Measurements from ENCODE around the gene PDE6G.
A peak's percentile ranks its signal among the peaks of the same experiment; 100 is the strongest.

Gene PDE6G

DNA sequence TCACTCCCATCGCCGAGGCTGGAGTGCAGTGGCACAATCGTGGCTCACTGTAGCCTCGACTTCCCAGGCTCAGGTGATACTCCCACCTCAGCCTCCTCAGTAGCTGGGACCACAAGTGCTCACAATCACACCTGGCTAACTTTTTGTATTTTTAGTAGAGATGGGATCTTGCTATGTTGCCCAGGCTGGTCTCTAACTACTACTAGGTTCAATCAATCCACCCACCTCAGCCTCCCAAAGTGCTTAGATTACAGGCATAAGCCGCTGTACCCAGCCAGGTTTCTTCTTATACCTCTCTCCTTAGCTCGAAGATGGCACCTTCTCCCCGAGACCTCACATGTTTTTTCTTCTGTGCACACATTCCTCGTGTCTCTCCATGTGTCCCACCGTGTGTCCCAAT is 16.3 kb downstream of the PDE6G start:
- peaks cover 6% of the 10 kb centered on the region for H3K4me1 ChIP-seq (ENCODE audit: insufficient read depth, low read length, poor library complexity, severe bottlenecking)
- H2AFZ ChIP-seq (ENCODE audit: low read length): no peak overlapping the region
- H3K9ac ChIP-seq (ENCODE audit: low read depth, low read length, poor library complexity, severe bottlenecking): no peak overlapping the region
- no peak overlapping the region for H3K4me2 ChIP-seq (ENCODE audit: low read depth, low read length, poor library complexity, severe bottlenecking)
- H3K36me3 ChIP-seq (ENCODE audit: insufficient read depth, low read length): no peaks in the 10 kb centered on the region
- no peak overlapping the region for H3K4me3 ChIP-seq (ENCODE audit: low read length, poor library complexity, severe bottlenecking)
- H3K79me2 ChIP-seq (ENCODE audit: insufficient read depth, low read length): peaks cover 18% of the 10 kb centered on the region
- no peaks in the 10 kb centered on the region for H3K9me2 ChIP-seq (replicated peaks; ENCODE audit: low read depth, low read length)
- H4K20me1 ChIP-seq (ENCODE audit: insufficient read depth, low read length, poor library complexity, severe bottlenecking): peaks cover 16% of the 10 kb centered on the region
- no peaks in the 10 kb centered on the region for H3K27me3 ChIP-seq (ENCODE audit: insufficient read depth, low read length, poor library complexity, severe bottlenecking)
- H3F3A ChIP-seq (ENCODE audit: low read depth): no peaks in the 10 kb centered on the region
- TF ChIP-seq, protein P1, sequence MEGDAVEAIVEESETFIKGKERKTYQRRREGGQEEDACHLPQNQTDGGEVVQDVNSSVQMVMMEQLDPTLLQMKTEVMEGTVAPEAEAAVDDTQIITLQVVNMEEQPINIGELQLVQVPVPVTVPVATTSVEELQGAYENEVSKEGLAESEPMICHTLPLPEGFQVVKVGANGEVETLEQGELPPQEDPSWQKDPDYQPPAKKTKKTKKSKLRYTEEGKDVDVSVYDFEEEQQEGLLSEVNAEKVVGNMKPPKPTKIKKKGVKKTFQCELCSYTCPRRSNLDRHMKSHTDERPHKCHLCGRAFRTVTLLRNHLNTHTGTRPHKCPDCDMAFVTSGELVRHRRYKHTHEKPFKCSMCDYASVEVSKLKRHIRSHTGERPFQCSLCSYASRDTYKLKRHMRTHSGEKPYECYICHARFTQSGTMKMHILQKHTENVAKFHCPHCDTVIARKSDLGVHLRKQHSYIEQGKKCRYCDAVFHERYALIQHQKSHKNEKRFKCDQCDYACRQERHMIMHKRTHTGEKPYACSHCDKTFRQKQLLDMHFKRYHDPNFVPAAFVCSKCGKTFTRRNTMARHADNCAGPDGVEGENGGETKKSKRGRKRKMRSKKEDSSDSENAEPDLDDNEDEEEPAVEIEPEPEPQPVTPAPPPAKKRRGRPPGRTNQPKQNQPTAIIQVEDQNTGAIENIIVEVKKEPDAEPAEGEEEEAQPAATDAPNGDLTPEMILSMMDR (conservative IDR thresholded peaks at IDR 0.05; ENCODE audit: low read length): no peak
- TF ChIP-seq EZH2phosphoT487 (IDR thresholded peaks at IDR 0.05; ENCODE audit: borderline replicate concordance): no peak
- no peaks in the 10 kb centered on the region for H3K9me3 ChIP-seq (ENCODE audit: insufficient read depth, low read depth, low read length)

GRCh38 chr17:81638683-81639082 is 17.7 kb downstream of the PDE6G start:
- H3K4me1 ChIP-seq (ENCODE audit: insufficient read depth, low read length, poor library complexity, severe bottlenecking): peaks cover 11% of the 10 kb centered on the region
- no peak overlapping the region for H3K4me2 ChIP-seq (ENCODE audit: low read depth, low read length, poor library complexity, severe bottlenecking)
- TF ChIP-seq, protein P1 (conservative IDR thresholded peaks at IDR 0.05; ENCODE audit: low read length): no peak
- no peak for TF ChIP-seq EZH2phosphoT487 (IDR thresholded peaks at IDR 0.05; ENCODE audit: borderline replicate concordance)
- no peaks in the 10 kb centered on the region for H3K9me2 ChIP-seq (replicated peaks; ENCODE audit: low read depth, low read length)
- no peaks in the 10 kb centered on the region for H3K36me3 ChIP-seq (ENCODE audit: insufficient read depth, low read length)
- H3K9ac ChIP-seq (ENCODE audit: low read depth, low read length, poor library complexity, severe bottlenecking): no peak overlapping the region
- peaks cover 22% of the 10 kb centered on the region for H4K20me1 ChIP-seq (ENCODE audit: insufficient read depth, low read length, poor library complexity, severe bottlenecking)
- peaks cover 31% of the 10 kb centered on the region for H3K79me2 ChIP-seq (ENCODE audit: insufficient read depth, low read length)
- H3K27me3 ChIP-seq (ENCODE audit: insufficient read depth, low read length, poor library complexity, severe bottlenecking): no peaks in the 10 kb centered on the region
- H3K4me3 ChIP-seq (ENCODE audit: low read length, poor library complexity, severe bottlenecking): no peak overlapping the region
- no peaks in the 10 kb centered on the region for H3K9me3 ChIP-seq (ENCODE audit: insufficient read depth, low read depth, low read length)
- H3F3A ChIP-seq (ENCODE audit: low read depth): no peaks in the 10 kb centered on the region
- no peak overlapping the region for H2AFZ ChIP-seq (ENCODE audit: low read length)

DNA sequence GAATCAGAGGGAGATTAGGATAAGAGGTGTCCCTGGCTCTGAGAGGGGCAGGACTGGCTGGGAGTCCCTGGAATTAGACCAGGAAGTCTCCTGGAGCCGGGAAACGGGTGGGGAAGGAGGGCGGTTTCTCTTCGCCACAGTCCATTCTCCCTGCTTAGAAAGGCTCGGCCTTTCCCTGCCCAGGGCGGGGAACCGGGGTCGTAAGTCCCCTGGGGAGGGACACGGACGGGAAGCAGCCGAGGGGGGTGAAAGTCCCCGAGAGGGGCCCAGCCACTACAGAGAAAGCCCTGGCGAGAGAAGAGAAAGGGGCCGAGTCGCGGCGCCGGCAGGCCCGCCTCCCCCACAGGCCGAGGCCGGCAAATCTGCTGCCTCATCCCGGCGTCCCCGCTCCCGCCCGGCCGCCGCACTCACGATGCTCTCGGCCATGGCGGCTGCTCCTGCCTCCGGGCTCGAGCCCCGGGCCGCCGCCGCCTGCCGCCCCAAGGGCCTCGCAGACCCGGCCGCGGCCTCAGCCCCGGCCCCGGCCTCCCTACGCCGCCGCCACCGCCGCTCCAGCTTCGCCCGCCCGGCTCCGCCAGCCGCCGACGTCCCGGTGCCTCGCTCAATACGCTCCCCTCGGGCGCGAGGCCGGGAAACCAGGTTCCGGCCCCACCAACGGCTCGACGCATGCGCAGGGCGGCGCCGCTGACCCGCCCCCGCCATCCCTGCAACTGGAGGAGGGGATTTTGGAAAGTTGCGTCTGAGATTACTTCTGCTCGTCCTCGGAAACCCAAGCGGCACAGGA is 19.6 kb downstream of the PDE6G start, which contains the start of the genes NPLOC4 and TSPAN10:
Gene NPLOC4 (minus strand): TSS at position 608 of the 784 bp plus-strand sequence. CDS start 182 bp downstream, at position 426.
Gene TSPAN10 (plus strand): TSS at position 692 of the 784 bp plus-strand sequence. CDS start 5,217 bp downstream, outside the sequence.
- Histone ChIP-seq H3K4me3 (ENCODE audit: low read length, poor library complexity, severe bottlenecking) (peak within 1 kb of the TSS; percentile 93), H3K9me2 (replicated peaks; ENCODE audit: low read depth, low read length) (no peaks in the 10 kb centered on the region), H3K4me2 (ENCODE audit: low read depth, low read length, poor library complexity, severe bottlenecking) (peak within 1 kb of the TSS; percentile 76), H3K27me3 (ENCODE audit: insufficient read depth, low read length, poor library complexity, severe bottlenecking) (no peaks in the 10 kb centered on the region), H3K4me1 (ENCODE audit: insufficient read depth, low read length, poor library complexity, severe bottlenecking) (peaks cover 11% of the 10 kb centered on the region), H3K79me2 (ENCODE audit: insufficient read depth, low read length) (peaks cover 50% of the 10 kb centered on the region), H3K36me3 (ENCODE audit: insufficient read depth, low read length) (no peaks in the 10 kb centered on the region), H3K9me3 (ENCODE audit: insufficient read depth, low read depth, low read length) (no peaks in the 10 kb centered on the region), H4K20me1 (ENCODE audit: insufficient read depth, low read length, poor library complexity, severe bottlenecking) (peaks cover 26% of the 10 kb centered on the region), H3F3A (ENCODE audit: low read depth) (no peaks in the 10 kb centered on the region), H2AFZ (ENCODE audit: low read length) (peak within 1 kb of the TSS; percentile 91), H3K9ac (ENCODE audit: low read depth, low read length, poor library complexity, severe bottlenecking) (peak within 1 kb of the TSS; percentile 99)
- no peak for TF ChIP-seq EZH2phosphoT487 (IDR thresholded peaks at IDR 0.05; ENCODE audit: borderline replicate concordance)
- TF ChIP-seq, protein P1 (conservative IDR thresholded peaks at IDR 0.05; ENCODE audit: low read length): no peak
